Caco-2 (cell line): ENCODE data around the gene GLIS1. TPM values are rescaled to one million over a fixed set of nuclear protein-coding genes. Genes with fewer than 3 reads are reported as not detected.

Experiments
- BruUV-seq: library from RNA; stranded (reverse); fragments of 400-500 nt; replicated peaks from 2 replicates; lab custom pipeline; 2021; lab: Mats Ljungman, UMichigan
- CTCF ChIA-PET: fragments of 300-600 bp; sonication (Branson Sonifier 250); formaldehyde crosslinking; loops from one replicate; lab custom pipeline; 2022; ENCODE audit warnings: antibody characterized with exemption; lab: Charles Lee
- POLR2A ChIA-PET: fragments of 300-600 bp; sonication (Branson Sonifier 250); formaldehyde crosslinking; loops from one replicate; lab custom pipeline; 2022; ENCODE audit warnings: antibody characterized with exemption; lab: Charles Lee
- DNase-seq, 2 experiments: peaks; one replicate each; pipeline versions ENCODE4 v3.0.0 to v3.0.0-alpha.2; 2020 to 2022
- H3K27me3 ChIP-seq: replicated peaks from 2 replicates; pipeline ENCODE4 v1.6.0; 2011; ENCODE audit warnings: low read length; ENCODE audit not compliant: control insufficient read depth, insufficient read depth
- H3K36me3 ChIP-seq: 2 replicates; pipeline ENCODE4 v1.5.1; 2011; ENCODE audit warnings: low read length; ENCODE audit not compliant: control insufficient read depth, insufficient read depth
- H3K4me1 ChIP-seq: fragments of 250-450 bp; sonication (Bioruptor Pico); 2 replicates; pipeline ENCODE4 v1.5.1; 2020; ENCODE audit warnings: mild to moderate bottlenecking
- H3K4me3 ChIP-seq: 2 replicates; pipeline ENCODE4 v1.5.1; 2011; ENCODE audit warnings: low read depth, mild to moderate bottlenecking, control low read depth, low read length
- H3K9me3 ChIP-seq: fragments of 250-450 bp; sonication (Bioruptor Pico); 2 replicates; pipeline ENCODE4 v1.5.1; 2020; ENCODE audit warnings: mild to moderate bottlenecking, moderate library complexity
- H3K27ac Mint-ChIP-seq: one replicate; pipeline ENCODE4 v1.8.0; 2022; ENCODE audit warnings: mixed read lengths; ENCODE audit not compliant: unreplicated experiment
- H3K27me3 Mint-ChIP-seq: one replicate; pipeline ENCODE4 v1.8.0; 2022; ENCODE audit warnings: mixed read lengths; ENCODE audit not compliant: insufficient read depth, unreplicated experiment
- H3K36me3 Mint-ChIP-seq: one replicate; pipeline ENCODE4 v1.8.0; 2022; ENCODE audit warnings: mild to moderate bottlenecking, mixed read lengths; ENCODE audit not compliant: insufficient read depth, unreplicated experiment
- H3K4me1 Mint-ChIP-seq: one replicate; pipeline ENCODE4 v1.8.0; 2022; ENCODE audit warnings: low read depth, mixed read lengths; ENCODE audit not compliant: unreplicated experiment
- H3K4me3 Mint-ChIP-seq: one replicate; pipeline ENCODE4 v1.8.0; 2022; ENCODE audit warnings: mild to moderate bottlenecking, moderate library complexity, mixed read lengths; ENCODE audit not compliant: unreplicated experiment
- H3K9me3 Mint-ChIP-seq: one replicate; pipeline ENCODE4 v1.8.0; 2022; ENCODE audit warnings: mixed read lengths; ENCODE audit not compliant: unreplicated experiment
- CTCF ChIP-seq, 2 experiments: fragments of 200-600 bp in 1 of 2; IDR thresholded peaks; 1 replicate in 1 of 2; 2 replicates in 1 of 2; pipeline versions ENCODE4 v1.5.1 to v1.8.0; 2011 to 2022; ENCODE audit warnings: antibody characterized with exemption in 1 of 2, control low read depth in 1 of 2, inconsistent platforms in 1 of 2, low read depth in 1 of 2, low read length in 1 of 2, mild to moderate bottlenecking in 1 of 2, moderate library complexity in 1 of 2; ENCODE audit not compliant: insufficient read depth in 1 of 2, severe bottlenecking in 1 of 2, unreplicated experiment in 1 of 2
- intact Hi-C: fragments of 100-400 bp; cut with micrococcal nuclease; formaldehyde crosslinking; loops from one replicate; pipeline ENCODE4 v1.10.0; 2022; ENCODE audit not compliant: unreplicated experiment
- total RNA-seq: library from RNA; stranded (reverse); gene quantifications from 2 replicates; pipeline ENCODE4 v1.2.3, GENCODE V29; 2022

Gene GLIS1
- total RNA-seq, 1 experiment from 2014 or later: not detected

DNA sequence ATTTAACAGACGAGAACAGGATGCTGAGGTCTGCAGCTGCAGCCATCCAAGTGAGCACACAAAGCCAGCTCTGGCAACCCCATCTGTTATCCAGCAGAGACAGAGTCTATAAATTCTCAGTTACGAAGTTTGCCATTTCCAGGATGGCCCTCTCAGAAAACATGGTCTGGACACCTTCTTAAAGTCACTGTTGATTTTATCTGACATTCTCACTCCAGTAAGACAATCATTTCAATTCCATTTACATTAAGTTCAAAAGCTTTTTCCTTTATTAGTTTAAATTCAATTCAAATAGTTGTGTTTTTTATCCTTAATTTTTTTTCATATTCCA lies 154.2 kb downstream of the GLIS1 start:
- TF ChIP-seq CTCF (IDR thresholded peaks at IDR 0.05; ENCODE audit: insufficient read depth in 1 of 2, low read depth in 1 of 2, low read length in 1 of 2, severe bottlenecking in 1 of 2, unreplicated experiment in 1 of 2): no peak
- H3K27me3 Mint-ChIP-seq: no peaks in the 10 kb centered on the region
- DNase-seq: peak in 1 of 2 experiments; percentile 5
- CTCF ChIA-PET: no interaction called here
- no TSS peak for BruUV-seq
- intact Hi-C loops: no loop called here
- POLR2A ChIA-PET: no interaction called here
- H3K27ac Mint-ChIP-seq: no peak overlapping the region
- H3K9me3 ChIP-seq: no peaks in the 10 kb centered on the region
- no peaks in the 10 kb centered on the region for H3K27me3 ChIP-seq
- no peak overlapping the region for H3K4me3 ChIP-seq
- no peaks in the 10 kb centered on the region for H3K4me1 Mint-ChIP-seq
- H3K4me1 ChIP-seq: no peaks in the 10 kb centered on the region
- no peaks in the 10 kb centered on the region for H3K36me3 ChIP-seq
- H3K4me3 Mint-ChIP-seq: no peak overlapping the region
- no peaks in the 10 kb centered on the region for H3K36me3 Mint-ChIP-seq
- no peaks in the 10 kb centered on the region for H3K9me3 Mint-ChIP-seq

DNA sequence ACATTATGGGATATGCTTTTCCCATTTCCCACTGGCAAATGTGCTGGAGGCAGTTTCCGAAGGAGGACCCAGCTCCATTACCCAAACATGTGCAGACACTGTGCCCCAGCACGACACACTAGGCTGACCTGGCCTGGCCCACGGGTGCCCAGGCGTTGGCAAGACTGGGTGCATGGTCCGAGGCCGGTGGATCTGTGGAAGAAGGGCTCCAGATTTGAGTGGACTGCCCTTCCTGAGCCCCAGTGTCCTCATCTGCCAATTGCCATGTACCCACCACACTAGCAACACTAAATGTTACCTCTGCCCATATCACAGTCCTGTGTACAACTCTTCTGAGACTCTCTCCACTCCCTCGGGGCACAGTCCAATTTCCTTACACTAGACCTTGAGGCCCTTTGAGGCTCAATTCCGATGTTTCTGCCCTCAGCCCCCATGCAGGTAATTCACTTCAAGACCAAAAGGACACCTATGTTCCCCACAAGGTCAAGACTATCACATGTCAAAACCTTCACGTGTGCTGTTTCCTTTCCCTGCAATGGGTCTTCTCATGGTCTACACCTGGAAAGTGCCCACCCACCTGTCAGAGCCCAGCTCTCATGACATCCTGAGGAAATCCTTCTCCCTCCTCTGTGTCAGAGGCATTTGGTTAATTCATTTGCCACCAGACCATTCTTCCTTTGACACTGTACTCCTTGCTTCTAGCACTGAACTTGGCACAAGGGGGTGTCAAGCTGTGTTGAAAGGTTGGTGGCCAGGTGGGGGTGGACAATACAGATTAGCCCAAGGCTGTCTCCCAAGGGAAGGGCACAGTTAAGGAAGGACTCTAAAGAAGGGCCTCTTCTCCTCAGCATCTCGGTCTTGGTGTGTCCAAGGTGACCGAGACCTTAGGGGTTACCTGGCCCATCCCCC lies 154.8 kb downstream of the GLIS1 start:
- H3K27me3 Mint-ChIP-seq: no peaks in the 10 kb centered on the region
- H3K36me3 Mint-ChIP-seq: no peaks in the 10 kb centered on the region
- H3K9me3 Mint-ChIP-seq: no peaks in the 10 kb centered on the region
- ChIA-PET POLR2A (no interaction called here), CTCF (no interaction called here)
- Histone ChIP-seq H3K36me3 (no peaks in the 10 kb centered on the region), H3K27me3 (no peaks in the 10 kb centered on the region), H3K4me1 (no peaks in the 10 kb centered on the region), H3K9me3 (no peaks in the 10 kb centered on the region), H3K4me3 (no peak overlapping the region)
- peak in 1 of 2 experiments; percentile 7 for DNase-seq
- BruUV-seq: no TSS peak
- no peak for TF ChIP-seq CTCF (IDR thresholded peaks at IDR 0.05; ENCODE audit: insufficient read depth in 1 of 2, low read depth in 1 of 2, low read length in 1 of 2, severe bottlenecking in 1 of 2, unreplicated experiment in 1 of 2)
- H3K4me3 Mint-ChIP-seq: no peak overlapping the region
- H3K4me1 Mint-ChIP-seq: no peaks in the 10 kb centered on the region
- no peak overlapping the region for H3K27ac Mint-ChIP-seq
- intact Hi-C loops: no loop called here

DNA sequence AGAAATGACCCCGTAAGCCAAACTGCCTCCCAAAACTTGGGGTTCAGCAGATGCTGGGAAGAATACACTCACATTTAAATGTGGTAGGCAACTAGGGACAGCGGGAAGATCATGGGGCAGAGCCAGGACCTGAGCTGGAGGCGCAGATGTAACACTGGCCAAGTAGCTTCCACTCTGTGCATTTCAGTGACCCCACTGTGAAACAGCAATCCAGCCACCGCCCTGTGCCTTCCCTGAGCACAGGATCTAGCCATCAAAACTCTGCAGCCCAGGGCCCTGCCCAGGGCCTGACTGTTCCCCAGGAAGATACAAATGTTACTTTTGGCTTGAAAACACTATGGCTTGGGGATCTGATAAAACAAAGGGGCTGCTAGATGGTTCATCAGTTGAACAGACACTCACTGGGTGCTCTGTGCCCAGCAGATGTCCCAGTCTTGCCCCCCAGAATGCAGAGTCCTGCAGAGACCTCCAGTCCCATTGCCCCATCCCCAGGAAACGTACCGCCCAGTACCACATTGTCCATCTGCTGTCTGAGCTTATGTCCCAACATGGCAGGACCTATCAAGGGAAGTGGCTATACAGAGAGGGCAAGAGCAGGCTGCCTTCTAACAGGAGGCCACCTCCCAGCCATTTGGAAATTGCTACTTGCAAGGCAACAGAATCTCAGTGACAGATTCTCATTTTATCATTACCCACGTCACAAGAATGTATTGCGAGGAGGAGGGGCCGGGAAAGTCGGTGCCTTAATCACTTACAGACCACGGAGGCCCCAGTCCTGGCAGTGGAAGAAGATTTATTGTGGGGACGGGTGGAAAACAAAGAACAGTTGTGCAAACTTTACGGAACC lies 155.7 kb downstream of the GLIS1 start:
- intact Hi-C loops: no loop called here
- ChIA-PET POLR2A (no interaction called here), CTCF (no interaction called here)

More for the DNA sequence above, 155.7 kb downstream of the GLIS1 start:
- peak in 1 of 2 experiments; percentile 7 for DNase-seq
- H3K27ac Mint-ChIP-seq: no peak overlapping the region
- Histone ChIP-seq H3K9me3 (no peaks in the 10 kb centered on the region), H3K36me3 (no peaks in the 10 kb centered on the region), H3K4me1 (no peaks in the 10 kb centered on the region), H3K4me3 (no peak overlapping the region), H3K27me3 (no peaks in the 10 kb centered on the region)
- no peak for TF ChIP-seq CTCF (IDR thresholded peaks at IDR 0.05; ENCODE audit: insufficient read depth in 1 of 2, low read depth in 1 of 2, low read length in 1 of 2, severe bottlenecking in 1 of 2, unreplicated experiment in 1 of 2)
- no peaks in the 10 kb centered on the region for H3K9me3 Mint-ChIP-seq
- H3K4me1 Mint-ChIP-seq: no peaks in the 10 kb centered on the region
- H3K27me3 Mint-ChIP-seq: no peaks in the 10 kb centered on the region
- no peak overlapping the region for H3K4me3 Mint-ChIP-seq
- no peaks in the 10 kb centered on the region for H3K36me3 Mint-ChIP-seq
- no TSS peak for BruUV-seq
